GM21526 (cell line): ENCODE results near the gene IGF2BP3.

Source experiments
- ATAC-seq: cut with Tn5 transposase; IDR thresholded peaks from one replicate; pipeline ENCODE4 v1.9.1; 2021; ENCODE audit warnings: moderate library complexity; ENCODE audit not compliant: unreplicated experiment, low FRiP score

Gene IGF2BP3

DNA sequence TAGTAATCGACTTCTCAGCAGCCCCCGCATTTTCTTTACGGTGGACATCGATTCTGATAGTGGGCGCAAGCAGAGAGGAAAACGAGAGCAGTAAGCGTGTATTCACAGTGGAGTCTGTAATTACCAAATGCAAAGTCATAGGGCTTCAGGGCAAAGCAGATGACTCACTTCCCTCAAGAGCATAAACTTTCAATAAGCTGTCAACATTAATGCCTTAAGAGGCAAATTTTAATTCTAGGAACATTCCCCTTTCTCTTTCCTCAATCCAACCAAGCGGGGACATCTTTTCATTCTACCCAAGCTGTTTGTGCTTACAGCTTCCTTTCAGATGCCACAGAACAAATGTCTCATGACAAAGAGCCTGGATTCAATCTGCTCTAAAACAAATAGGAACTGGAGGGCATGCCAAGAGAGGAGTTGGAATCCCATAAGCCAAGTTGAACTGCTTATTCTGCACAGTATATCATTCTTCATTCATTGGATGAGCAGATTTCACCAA is 122.6 kb downstream of the IGF2BP3 start:
- ATAC-seq = no peak

DNA sequence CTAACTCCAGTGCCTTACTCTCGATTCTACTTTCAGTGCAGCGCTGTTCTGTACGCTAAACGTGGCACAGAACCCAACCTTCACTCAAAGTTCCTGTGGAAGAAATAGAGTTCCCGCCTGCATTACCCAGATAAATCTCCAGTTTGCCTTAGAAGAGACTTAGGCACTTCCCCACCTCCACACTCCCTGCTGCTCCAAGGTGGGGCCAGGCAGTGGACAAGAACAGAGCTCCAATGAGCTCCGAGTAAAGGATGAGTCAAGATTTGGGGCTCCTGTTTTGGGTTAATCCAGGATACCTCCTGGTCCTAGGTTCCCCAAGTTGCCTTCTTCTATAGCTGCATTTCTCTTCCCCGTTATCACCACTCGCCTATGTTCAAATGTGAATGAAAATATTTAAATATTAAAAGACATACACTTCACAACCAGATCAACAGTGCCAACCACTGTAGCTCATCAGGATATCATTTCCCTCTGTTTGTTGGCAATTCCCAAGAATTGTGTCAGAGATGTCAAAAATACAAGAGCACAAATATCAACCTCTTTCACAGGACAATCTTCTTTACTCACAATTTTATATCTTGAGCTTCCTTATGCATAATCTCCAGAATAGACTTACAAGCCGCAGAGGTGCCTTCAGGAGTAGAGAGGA is 123.1 kb downstream of the IGF2BP3 start:
- ATAC-seq = no peak

DNA sequence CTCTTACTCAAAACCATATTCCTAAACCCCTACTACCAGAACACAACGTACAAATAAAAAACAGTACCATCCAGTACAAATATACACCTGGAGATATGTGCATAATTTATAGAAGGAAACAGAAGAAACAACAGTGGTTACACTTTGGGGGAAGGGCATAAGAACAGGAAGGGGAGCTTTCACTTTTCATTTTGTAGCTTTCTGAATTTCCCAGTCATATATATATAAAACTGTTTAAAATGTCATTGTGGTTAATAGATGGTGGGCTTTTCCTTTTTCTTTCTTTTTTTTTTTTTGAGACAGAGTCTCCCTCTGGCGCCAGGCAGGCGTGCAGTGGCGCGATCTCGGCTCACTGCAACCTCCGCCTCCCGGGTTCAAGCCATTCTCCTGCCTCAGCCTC is 124.0 kb downstream of the IGF2BP3 start:
- no peak for ATAC-seq

DNA sequence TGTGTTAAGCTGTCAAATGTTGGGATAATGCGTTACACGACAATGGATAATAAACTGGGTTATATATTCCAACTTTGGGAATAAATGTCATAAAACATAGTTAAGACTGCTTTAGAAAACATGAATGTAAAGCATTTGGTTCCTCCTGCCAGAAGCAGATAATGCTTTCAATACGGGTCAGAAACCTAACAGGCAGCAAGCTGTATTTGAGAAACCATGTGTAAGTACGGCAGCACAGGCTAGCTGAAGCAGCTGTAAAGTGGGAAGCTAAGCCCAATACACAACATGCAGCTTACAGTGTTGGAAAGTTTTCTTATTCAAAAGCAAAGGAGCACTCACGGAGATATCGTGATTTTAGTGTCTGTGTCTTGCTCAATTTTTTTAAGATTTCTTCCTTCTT is 124.7 kb downstream of the IGF2BP3 start:
- ATAC-seq = no peak

DNA sequence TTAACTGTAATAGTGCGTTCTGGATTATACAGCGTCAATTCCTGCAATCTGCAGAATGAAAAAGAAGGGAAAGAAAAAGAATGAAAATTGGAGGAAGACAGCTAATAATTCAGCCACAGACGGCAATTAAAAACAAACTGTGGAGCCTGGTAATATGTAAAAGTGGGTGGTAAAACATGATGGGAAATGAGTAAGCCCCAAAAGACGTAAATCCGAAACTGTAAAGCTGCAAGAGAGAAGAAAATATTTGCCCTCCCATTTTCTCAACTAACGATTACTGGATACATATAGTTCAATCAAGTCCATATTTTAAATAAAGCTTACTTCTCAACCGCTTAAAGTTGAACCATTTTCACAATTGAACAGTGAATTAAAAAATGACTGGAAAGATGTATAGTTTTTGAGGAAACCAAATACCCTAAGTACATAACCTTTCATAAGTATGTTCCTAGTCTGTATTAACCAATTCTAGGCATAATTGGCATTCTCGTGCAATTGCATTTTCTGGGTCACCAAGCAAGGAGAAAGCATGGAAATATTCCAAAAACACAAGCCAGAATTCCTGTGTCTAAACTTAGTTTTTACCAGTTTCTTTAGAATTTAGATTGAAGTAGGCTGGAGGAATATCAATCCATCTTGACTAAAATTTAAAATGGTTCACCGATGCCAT is 126.3 kb downstream of the IGF2BP3 start:
- ATAC-seq = no peak

DNA sequence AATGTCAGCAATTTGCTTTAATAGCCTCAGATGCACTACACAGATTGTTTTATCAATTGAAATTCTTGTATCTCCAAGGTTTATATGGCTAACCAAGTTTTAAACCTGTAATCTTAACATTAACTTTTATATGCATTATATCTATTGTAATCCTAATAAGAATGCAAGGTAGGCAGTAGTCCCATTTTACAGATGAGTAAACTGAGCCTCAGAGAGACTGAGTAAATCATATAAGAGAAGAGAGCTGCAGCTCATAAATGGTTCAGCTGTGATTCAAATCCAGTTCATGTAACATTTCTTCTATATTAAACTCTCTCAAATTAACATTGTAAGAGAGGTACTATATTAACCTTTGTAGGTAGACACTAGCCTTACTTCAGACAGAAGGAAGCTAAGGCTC is 127.2 kb downstream of the IGF2BP3 start:
- no peak for ATAC-seq

DNA sequence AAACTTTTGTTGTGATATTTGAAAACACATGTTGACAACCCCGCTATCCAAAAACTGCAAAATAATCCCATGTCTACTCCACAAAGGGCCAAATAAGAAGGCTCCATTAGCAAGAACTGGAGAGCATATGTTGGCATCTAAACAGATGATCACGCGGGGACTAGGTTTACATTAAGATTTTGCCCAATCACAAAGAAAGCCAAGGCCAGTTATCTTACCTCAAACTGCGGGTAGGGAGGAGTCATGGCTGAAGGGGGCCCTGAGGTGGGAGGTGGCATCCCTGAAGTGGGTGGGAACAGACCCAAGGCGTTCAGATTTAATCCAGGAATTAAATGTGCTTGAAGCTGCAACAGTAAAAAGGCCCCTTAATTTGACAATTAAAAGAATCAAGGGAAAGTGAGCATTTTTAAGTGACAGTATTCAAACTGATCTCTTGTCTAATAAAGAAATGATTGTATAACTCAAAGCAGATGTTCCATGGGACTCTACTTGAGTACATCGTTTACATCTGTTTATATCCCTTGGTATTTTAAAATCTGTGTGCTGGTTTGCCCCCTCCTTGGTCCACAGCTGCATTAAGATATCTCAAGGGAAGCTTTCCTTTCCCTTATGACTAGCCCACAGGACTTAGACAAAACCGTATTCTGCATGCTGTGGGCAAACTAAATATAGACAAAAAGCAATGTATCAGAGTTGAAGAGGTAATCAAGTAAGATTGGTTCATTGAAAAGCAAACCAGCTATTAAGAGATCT is 128.3 kb downstream of the IGF2BP3 start:
- ATAC-seq = no peak

DNA sequence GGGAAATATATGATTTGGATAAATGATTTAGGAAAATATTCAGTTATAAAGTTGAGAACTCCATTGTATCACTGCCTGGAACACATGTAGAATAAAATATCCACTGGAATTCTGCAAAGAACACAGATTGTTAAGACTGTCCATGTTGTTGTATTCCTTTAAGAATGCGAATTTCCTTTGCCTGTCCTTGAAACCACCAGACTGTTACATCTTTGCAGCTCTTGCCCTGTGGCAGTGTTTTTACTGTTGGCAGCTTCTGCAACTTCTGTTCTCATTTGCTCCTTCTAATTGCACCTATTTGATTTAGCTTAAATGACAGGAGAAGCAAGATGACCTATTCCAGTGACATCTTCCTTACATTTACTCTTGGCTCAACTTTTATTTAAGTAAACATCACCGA is 131.4 kb downstream of the IGF2BP3 start:
- ATAC-seq = no peak

DNA sequence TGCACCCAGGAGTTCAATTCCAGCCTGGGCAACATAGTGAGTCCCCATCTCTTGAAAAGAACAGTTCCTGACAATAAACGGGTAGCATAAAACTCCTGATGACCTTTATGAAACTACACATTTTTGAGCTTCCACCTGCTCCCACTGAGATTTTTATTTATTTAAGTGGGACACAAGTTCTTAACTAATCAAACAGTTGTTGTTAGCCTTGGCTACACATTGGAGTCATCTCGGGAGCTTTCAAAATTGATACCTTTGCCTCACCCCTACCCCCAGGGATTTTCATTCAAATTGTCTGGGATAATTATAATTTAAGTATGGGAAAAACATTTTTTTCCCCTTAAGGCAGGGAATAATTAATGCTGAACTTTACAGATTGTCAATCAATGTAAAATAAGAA is 131.9 kb downstream of the IGF2BP3 start:
- no peak for ATAC-seq

DNA sequence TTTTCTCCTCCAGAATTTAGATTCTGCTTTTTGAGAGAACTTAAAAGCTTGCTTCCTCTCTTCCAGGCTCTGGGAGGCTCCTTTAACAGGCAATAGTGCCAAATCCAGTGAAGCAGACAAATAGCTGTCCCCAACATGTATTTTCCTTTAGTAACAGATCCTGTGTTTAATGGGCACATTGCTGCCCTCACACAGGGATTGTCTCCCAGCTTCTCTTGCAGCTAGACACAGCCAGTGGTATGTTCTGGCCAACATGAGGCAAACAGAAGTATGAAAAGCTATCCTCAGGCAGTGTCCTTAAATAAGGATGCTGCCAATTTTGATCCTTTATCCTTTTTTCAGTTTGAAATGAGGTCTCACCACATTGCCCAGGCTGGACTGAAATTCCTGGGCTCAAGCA is 132.9 kb downstream of the IGF2BP3 start:
- no peak for ATAC-seq

DNA sequence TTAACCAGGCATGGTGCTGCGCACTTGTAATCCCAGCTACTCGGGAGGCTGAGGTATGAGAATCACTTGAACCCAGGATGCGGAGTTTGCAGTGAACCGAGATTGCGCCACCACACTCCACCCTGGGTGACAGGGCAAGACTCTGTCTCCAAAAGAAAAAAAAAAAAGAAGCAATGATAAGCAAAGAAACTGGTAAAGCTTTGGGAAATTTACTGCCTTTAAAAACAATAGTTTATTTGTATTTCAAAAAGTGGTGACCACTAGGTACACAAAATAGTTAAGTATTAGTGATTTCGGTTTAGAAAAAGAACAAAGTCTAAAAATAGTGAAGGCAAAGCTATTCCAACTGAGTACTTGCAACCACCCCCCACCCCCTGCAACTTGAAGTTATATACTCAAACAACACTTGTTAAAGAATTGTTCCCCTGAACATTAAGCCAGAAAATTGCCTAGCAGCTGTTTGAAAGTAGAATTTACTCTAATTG is 133.4 kb downstream of the IGF2BP3 start:
- ATAC-seq = no peak

DNA sequence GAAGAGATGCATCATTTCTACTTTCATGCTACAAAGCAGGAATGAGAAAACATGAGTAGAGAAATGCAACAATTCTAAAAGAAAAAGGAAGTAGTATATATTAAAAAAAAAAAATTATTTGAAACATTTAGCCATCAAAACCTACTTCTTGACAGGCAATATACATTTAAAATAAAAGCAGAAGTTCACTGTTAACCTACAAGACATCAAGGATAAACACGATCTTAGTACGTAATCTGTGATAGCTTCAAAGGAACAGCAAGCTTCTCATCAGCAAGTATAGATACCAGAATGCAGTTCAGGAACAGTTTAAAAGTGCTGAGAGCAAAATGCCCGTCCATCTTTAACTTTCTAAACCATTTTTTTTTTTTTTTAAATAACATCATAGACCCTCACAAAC is 134.2 kb downstream of the IGF2BP3 start:
- ATAC-seq = no peak

DNA sequence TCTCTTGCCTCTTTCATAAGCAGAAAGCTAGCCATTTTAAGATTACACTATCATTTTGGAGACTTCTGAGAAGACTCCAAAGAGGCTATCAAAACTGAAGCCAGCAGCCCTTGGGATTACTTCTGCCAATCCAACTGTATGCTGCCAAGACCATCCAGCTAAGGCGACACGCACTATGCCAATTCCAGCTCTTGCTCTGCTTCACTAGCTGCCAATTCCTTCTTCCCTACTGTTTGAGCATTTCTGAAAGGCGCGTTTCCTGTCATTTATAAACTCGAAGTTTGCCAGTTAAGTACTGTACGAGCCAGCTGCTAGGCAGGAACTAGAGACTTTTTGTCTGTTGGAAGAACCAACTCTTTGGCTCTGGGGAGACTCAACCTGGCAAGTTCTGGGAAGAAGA is 134.7 kb downstream of the IGF2BP3 start:
- no peak for ATAC-seq

DNA sequence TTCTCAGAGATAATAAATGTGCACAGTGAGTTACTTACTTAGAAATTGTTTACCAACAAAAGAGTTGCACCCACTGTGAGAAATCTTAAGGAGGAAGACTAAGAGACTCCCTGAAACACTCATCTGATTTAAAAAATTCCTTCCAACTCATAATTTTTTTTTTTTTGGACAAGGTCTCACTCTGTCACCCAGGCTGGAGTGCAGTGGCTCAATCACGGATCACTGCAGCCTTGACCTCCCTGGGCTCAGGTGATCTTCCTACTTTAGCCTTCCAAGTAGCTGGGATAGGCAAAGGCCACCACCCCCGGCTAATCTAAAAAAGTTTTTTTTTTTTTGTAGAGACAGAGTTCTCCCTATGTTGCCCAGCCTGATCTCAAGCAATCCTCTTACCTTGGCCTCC is 135.2 kb downstream of the IGF2BP3 start:
- no peak for ATAC-seq

DNA sequence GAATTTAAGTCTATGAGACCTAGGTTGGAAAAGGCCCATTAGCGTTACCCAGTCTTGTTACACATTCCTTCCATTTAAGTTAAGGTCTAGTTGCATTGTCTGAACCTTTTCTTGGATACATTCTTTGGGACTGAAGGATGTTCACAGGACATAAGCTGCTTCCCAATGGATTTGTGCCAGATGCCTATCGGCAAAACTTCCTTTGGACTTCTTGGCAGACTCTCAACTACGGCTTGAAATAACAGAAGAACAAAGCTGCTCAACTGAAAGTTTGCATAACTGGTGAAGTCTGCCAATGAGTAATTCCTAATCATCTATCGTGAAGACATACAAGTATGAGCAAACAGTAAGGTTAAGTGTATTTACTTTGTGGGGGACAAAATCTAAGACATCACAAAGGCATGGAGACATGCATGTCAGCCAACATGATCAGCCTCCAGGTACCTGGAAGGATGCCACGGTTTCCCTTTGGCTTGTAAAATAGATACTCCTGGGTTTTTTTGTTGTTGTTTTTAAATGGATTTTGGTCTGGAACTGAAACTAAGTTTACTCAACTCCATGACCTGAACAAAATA is 135.7 kb downstream of the IGF2BP3 start:
- ATAC-seq = no peak

DNA sequence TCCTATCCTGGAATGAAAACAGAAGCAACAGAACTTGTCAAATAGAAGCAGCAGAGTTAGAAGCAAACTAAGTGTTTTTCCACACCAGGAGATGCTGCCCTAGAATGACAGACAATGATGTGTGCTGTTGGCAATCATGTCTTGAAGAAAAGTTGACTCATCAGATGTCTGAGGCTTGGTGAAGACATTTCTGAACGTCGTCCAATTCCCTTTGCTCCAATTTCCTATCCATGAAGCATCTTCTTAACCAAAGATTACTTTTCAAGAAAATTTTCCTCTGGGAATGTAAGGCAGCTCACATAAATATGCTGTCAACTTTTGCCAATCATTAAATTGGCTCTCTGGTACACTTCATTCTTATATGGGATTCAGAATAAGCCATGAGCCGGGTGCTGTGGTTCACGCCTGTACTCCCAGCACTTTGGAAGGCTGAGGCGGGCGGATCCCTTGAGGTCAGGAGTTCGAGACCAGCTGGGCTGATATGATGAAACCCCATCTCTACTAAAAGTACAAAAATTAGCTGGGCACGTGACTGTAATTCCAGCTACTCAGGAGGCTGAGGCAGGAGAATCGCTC is 136.5 kb downstream of the IGF2BP3 start:
- ATAC-seq = no peak

DNA sequence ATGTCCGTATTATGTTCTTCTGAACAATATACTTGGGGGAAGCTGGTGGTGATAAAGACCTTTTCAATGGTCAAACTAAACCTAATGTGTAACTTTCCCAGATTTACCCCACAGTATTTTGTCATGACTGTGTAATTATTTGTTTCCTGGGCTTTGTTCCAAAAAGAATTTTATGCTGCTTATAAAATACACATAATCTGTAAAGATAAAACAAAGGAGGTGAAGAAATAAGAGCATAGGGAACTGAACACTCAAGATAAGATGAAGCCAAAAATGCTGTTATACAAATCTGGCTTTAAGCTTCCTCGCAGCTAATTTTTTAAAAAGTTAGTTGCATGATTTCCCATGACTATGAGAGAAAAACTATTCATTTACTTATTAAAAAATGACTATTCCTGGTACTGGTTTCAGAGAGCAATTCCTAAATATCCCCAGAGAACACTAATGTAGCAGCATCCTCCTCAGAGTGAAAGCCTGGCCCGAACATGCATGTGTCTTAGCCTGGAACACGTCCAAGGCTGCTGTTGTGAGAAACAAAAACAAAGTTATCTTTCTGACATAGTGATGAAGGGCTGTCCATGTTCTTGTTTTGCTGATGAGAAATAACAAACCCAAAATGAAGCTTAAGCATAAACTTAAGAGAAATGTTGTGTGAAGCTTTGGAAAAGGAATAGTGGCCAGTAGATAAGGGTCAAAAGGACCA is 137.2 kb downstream of the IGF2BP3 start:
- ATAC-seq = no peak

DNA sequence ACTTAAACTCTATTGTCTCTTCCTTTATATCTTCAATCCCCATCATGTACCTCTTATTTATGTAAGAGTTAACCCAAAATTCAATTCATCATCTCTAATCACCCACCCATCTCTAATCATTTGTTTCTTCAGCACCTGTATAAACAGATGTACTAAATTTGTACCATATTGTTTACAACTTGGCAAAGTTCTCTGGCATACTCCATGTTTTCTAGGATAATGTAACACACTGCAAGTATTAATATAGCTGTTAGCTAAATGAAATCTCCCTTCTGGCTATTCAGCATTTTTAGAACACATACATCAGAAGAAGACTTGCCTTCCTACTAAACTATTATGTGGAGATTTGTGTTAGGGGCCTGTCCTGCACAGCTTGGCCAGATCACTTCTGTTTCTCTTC is 138.1 kb downstream of the IGF2BP3 start:
- no peak for ATAC-seq

DNA sequence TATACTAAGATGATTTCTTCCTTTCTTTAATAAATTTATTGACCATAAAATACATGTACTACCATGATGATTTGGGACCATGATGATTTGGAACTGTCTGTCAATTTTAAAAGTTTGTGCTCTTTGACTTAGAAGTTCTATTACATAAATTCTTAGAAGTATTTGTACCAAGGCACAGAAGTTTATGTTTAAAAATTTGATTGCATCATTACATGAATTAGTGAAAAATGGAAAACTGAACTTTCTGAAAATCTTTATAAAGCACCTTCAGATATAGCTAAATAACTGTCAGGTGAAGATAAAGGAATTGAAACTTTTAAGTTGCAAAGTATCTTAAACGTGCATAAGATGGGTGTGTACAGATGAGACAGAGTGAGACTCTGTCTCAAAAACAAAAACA is 139.2 kb downstream of the IGF2BP3 start:
- ATAC-seq = no peak

DNA sequence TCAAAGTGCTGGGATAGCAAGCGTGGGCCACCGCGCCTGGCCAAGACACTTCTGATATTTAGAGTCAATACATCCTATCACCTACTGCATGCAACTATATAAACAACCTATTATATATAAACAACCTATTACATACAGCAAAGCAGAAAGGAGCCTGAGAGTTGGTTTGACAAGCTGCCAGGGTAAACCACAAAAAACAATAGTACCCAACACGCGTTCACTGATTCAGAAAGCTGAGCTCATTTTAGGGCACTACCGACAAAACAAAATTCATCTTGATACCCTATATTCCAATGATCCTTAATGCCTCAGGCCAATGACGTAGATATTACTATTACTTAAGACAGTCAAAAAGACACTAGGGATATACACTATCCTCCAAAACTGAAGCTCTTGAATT is 154.9 kb downstream of the IGF2BP3 start:
- no peak for ATAC-seq
